Stimulated activated CD8-positive, alpha-beta memory T cell treated with anti-CD3 and anti-CD28 coated beads, Interleukin-12 subunit alpha, Interleukin-12 subunit beta, amount 100 ng/mL, for 4 hours (primary cell): ENCODE data around the gene ABLIM1.

Experiments
- DNase-seq: peaks from one replicate; pipeline ENCODE4 v3.0.0-alpha.2; 2020; ENCODE audit warnings: low read depth

ABLIM1 gene

DNA sequence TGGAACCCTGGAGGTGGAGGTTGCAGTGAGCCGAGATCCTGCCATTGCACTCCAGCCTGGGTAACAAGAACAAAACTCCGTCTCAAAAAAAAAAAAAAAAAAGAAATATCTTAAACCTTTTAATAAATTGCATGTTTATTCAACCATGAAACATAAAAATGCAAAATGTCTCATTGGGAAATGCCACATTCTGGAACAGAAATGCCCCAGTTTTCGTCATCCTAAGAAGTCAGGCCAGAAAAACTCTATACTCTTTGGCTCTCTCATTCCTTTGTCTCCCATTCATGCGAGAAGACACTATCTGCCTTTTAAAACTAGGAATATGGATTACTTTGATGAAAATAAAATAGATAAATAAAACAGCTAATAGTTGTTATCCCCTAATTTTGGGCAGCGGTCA lies 21.5 kb upstream of the ABLIM1 start:
- DNase-seq, result no peak

DNA sequence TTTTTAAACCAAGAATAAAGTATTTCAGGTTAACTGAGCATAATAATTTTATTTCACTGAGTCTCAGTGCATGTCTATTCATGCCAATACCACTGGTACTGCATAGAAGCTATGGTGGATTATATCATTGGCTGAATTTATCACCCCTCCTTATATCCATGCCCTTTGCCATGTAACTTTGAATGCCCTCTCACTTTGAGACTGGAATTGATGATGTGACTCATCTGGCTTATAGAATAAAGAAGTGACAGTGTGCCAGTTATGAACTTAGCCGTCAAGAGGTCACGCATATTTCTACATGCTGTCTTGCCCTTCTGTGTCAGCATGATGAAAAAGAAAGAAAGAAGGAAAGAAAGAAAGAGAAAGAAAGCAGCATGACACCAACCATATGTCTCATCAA lies 20.7 kb upstream of the ABLIM1 start:
- no peak for DNase-seq

DNA sequence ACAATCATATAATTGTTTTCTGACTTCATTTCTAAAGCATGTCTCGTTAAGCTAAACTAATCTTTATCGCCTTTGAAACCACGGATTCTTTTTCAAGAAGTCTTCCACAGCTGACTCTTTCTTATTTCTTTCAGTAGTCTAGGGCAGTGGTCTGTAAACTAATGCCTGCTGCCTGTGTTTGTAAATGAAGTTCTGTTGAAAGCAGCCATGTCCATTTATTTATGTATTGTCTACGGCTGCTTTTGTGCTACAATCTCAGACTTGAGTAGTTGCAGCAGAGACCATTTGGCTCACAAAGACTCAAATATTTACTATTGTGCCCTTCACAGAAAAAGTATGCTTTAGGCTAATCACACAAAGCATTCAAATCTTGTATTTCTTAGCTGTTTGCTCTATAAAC lies 20.3 kb upstream of the ABLIM1 start:
- no peak for DNase-seq

DNA sequence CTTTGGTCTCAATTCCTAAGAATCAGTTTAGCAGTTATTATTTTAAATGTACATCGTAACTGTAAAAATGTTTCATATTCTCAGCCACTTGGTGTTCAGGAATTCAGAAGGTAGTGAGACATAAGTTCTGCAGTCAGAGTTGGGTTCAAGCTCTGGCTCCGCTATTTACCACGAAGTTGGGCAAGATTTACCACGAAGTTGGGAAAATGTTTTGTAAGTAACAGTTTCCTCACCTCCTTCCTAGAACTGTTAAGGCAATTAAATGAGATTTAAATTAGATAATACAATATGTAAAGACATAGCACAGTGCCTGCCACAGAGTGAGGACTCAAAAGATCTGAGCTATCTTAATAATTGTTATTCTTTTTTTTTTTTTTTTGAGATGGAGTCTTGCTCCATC lies 16.3 kb upstream of the ABLIM1 start:
- DNase-seq, result no peak

DNA sequence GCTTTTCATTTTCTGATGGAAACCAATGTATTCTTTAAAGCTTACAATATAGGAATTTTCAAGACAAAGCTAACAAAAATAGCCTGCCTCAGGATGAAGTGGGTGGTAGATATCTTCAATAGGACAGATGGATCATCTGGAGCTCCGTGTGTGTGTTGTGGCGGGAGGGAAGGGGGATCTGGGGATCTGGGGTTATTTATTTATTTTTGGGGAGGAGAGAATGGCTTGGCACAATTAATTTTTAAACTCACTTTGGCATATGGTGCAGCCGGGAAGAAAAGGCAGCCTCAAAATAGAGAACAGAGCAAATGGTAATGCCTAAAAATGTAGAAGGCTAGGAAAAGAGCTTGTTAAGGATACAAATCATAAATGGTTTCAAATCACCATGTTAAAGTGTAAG lies 11.6 kb upstream of the ABLIM1 start:
- DNase-seq, result no peak

DNA sequence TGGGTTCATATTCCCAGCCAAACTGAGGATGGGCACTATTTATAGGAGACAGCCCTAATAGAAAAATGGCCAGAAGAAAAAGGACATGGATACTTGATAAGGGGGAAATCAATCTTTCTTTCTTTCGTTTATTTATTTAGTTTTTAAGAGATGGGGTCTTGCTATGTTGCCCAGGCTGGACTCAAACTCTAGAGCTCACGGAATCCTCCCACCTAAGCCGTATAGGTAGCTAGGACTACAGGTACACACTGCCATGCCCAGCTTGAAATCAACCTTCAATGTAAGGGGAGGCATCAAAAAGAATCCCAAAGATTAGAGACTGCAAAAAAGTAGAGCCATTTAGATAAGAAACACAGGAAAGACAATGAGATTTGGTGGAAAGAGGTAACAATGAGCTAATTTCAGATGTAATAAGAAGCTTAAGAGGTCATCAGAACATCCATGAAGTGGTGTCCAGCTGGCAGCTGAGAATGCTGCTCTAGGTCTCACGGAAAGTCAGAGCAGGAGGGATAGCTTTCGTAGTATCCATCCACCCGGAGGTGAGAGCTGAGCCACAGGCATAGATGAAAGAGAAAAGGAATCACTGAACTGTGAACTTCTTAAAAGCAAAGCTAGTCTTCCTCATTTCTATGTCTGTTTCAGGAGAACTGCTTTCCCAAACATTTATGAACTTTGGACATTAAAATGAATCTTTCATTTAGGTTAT lies 10.5 kb upstream of the ABLIM1 start:
- no peak for DNase-seq

DNA sequence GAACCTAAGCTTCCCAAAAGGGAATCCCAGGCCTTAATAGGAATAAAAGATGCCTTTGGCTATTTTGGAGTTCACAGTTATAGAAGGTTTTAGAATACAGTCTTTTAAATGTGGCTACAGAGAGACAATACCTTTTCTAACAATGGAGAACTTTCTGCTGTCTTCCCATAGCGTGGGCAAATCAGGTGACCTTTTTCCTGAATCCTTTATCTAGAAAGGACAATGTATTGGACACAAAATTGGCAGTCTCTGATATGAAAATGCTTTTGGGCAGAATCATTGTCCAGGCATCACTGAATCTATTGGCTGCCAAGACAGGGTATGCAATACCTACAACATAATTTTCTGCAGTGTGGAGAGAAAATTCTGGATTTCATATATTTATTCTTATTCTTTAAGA lies 7.8 kb upstream of the ABLIM1 start:
- no peak for DNase-seq

DNA sequence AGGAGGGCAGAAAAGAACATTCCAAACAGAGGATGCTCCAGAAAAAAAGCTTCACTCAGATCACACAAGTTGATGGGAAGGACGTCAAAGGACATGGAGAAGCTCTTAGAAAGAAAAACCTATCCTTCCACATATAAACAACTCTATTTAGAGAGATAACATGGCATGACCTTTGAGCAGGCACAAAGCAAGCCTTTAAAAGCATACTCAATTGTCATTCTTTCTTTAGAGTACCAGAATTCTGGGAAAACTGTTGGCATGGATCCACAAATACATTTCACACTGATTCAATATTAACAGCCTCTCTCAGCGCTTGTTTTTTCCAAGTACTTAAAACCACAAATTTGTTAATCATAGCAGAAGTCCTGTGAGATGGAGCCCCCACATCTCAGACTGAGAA lies 7.3 kb upstream of the ABLIM1 start:
- no peak for DNase-seq

DNA sequence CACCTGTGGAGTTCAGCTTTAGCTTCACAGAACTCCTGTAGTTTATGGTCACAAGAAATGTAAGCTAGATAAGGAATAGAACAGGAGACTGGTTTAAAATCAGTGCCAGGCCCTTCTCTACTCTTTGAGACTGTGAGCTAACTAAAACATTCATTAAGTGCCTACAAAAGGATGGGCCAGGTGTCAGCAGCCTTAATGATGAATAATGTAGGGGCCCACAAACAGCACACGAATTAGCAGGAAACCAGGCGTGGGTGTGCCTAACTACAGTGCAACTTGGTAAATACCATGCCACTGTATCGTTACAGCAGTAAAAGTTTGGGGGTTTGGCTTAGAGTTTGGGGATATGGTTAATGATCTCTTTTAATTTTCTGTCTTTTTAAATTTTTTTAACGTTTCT lies 6.1 kb upstream of the ABLIM1 start:
- no peak for DNase-seq

DNA sequence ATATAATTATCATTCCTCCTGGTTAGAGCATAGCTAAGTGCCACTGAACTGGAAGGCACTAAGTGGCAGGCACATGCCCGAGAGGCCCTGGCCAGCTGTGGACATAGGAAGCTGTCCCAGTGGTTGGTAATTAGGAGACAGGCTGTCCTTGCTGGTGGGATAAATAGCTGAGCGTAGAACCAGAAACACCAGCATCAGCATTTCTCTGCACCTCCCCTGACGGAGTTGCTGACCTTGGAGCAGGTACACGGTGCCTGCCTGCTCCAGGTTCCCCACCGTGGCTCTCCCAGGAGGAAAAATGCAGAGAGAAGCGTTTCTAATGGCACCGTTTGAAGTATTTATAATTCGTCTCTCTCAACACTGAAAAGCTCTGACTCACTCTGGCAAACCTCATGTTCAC lies 5.6 kb upstream of the ABLIM1 start:
- no peak for DNase-seq

DNA sequence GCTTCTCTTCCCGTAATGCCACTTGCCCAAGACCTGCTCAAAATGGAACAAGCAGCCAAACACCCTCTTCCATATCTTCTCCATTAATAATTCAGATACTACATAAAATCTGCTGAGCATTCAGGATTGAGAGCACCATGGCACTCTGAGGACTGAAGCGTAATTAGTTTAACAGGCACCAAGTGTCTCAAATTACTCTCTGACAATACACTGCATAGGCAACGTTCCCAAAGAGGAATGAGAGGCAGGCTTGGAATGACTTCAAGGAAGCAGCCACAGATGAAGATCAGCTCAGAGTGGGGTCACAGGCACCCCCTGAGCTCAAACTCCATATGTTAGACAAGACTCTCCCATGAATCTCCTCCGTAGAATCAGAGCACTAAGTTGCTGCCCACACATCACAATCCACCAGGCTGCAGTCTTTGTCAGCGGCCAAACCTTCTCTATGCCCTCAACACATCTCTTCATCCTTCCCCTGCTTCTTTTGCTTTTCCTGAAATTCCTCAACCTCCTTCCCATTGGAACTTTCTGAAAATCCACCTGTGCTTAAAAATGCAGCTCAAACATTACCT lies 4.7 kb upstream of the ABLIM1 start:
- no peak for DNase-seq

DNA sequence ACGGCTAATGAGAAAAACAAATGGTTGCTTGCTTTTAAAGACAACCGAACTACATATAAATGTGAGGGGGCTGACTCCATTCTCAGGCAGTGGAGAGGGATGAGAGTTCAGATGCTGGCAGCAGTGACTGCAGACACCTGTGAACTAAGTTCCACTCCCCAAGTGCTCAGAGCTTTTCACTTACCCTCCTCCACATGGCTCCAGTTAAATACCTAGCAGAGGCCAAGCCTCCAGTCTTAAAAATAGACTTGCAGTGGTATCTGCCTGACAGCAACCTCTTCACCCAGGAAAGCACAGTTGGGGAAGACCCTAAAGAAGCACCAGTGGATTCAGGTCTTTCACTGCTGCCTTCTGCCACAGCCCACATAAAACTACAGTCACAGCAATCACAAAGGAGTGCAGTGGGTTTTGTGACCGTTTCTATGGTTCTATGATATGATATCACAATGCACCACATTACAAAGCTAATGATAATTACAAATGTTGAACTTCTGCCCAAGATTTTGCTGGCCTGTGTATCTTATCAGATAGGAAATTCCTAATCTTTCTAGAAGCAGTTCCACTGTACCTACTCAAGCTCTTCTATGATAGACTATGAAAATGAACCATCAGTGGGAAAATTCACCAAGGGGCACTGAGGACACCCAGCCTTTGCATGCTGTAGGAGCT lies 3.3 kb upstream of the ABLIM1 start:
- no peak for DNase-seq

DNA sequence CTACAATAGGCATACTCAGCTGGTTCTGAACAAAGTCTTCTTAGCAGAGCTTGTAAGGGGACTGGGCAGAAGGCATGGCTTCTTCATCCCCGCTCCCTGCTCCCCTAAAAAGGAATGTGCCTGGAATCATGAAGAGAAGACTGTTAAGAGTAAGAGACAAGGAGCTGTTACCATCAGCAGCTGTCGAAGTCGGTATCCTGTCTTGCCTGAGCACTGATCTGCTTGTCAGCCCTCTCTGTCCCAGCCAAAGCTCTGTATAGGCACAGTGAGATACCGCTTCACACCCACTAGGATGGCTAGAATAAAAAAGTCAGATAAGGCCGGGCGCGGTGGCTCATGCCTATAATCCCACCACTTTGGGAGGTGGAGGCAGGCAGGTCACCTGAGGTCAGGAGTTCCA lies 2.4 kb downstream of the ABLIM1 start:
- DNase-seq, result no peak

DNA sequence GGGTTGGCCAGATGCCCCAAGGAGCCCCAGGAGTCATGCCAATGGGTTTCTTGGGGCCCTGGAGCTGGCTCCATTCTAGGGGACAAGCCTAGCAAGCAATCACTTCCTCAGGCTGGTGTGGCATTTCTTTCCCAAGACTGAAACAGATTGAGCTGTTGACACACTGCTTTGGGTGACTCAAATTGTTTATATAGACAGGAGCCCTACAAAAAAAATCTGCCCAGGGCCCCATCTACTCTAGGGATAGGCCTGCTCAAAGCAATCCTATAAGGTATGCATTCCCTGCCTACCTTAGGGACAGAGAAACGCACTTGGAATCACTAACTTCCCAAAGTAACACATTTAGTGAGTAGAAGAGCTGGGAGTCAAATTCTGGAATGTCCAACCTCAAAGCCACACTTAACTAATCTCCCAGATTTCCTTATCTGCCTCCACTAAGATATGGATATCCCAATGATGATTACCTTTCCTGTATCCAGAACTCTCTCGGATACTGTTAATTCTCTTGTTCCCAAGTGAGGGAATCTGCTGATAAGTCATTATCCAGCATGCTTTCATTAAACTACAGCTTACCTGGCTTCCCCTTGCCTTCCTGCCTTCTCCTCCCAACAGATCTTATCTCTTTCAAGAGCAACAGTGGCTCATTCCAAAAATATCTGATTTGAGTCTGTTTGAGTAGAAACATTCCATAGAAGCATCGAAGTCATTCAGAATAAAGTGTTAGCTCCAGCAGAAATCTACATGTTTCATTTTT lies 3.1 kb downstream of the ABLIM1 start:
- DNase-seq, result no peak

DNA sequence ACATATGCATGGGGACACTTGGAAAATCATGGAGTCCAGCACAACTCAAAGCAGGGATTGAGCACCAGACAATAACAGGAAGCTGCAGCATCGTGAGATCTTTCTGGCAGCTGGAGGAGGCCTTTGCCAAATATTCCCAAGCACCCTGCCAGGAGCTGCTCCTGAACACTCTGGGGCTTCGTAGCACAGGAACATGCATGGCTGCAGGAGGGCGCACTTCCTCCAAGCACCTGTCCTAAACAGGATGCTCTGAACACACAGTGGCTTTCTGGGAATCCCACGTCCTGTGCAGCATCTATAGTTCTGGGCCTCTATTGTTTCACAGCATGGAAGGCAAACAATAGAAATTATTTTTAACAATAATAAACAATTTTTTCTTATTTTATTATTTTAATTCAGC lies 4.1 kb downstream of the ABLIM1 start:
- DNase-seq, result no peak

DNA sequence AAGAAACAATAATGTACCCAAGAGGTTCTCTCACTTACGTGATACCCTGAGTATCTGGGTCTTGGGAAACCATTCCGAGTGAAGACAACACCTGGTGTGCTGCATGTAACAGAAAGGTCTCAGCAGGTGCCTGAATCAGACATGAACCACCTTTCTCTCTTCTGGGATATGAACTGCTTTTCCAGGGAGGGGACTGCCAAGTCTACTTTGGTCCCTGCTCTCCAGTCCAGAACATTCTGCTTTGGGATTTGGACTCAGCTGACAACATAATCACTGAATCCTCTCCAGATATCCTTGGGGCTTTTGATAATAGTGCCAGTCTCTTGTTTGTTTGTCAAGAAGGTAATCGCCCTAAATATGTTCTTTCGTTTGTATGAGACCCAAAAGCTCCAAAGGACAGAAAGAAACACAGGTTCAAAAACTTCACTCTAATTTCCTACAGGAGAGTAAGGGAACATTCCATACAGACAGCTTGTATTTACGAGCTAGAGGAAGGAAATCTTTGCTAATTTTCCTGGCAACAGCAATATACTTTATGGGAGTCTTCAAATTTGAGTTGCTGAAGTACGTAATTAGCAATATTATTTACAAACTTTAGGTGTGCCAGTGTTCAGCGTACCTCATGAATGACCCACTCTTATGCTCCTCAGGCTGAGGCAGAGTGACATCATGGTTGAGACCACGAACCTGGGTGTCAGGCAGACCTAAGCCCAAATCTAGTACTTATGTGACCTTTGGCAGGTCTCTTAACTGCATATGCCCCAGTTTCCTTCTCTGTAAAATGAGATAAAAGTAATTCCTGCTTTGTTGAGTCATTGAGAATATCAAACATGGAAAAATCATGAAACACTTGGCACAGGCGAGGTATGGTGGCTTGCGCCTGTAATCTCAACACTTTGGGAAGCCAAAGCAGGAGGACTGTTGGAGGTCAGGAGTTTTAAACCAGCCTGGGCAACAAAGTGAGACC lies 5.4 kb downstream of the ABLIM1 start:
- DNase-seq, result no peak

DNA sequence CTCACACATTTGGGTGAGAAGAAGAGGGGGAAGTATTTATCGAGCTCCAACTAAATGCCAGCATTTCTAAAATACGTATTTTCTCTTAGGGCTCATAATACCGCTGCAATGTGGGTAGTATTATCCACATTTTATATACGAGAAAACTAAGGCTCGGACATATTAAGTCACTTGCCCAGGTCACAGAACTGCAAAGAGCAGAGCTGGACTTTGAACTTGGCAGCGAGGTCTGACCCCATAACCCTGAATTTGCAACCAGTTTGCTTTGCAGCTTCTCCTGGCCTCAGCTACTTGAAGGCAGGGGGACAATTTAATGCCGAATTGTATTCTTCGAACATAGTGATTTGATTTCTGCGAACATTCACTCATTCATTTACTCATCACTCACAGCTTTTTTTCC lies 7.2 kb downstream of the ABLIM1 start:
- no peak for DNase-seq

DNA sequence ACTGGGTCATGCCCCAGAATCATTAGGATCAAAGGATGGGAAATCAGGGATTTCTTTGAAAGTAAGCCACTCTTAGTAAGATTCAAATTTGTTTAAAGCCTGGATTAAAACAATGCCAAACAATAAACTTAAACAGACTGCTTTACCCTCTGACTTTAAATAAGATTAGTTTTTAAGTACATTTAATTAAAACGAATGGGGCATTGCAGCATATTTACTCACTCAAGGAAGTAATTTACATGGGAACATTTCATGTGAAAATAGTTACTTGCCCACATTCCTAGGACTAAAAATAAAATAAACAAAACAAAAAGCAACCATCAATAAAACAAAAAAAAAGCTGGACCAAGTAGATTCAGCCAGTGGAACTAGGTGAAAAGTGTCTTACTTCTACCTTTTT lies 7.8 kb downstream of the ABLIM1 start:
- no peak for DNase-seq

DNA sequence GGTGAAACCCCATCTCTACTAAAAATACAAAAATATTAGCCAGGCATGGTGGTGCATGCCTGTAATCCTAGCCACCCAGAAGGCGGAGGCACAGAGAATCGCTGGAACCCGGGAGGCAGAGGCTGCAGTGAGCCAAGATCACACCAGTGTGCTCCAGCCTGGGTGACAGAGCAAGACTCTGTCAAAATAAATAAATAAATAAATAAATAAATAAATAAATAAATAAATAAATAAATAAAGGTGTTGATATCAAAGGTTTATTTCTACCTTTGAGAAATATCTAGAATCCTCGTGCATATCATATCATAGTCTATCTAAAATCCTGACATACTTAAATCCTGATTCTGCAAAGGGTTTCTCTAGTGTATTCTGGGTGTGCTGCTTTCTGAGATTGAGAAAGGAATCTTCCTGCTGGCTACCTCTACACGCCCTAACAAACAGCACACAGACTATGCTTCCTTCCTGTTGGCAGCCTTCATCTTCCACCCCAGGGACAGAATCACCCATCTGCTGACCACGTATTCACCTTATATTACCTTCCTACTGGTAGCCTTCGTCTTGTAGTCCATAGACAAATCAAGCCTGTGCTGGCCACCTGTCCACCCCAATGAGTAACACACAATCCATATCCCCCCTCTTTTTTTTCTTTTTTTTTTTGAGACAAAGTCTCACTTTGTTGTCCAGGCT lies 8.7 kb downstream of the ABLIM1 start:
- no peak for DNase-seq

DNA sequence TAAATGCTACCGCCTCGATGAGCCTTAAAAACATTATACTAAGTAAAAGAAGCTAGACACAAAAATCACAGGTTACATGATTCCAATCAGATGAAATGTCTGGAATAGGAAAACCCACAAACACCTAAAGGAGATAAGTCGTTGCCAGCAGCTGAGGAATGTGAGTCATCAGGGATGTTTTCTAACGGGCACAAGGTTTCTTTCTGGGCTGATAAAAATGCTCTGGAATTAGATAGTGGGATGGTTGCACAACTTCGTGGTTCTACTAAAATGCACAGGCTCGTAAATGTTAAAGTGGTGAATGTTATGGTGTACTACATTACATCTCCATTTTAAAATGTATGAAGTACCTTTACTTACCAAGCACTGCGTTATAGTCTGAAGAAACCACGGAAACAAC lies 9.7 kb downstream of the ABLIM1 start:
- no peak for DNase-seq

DNA sequence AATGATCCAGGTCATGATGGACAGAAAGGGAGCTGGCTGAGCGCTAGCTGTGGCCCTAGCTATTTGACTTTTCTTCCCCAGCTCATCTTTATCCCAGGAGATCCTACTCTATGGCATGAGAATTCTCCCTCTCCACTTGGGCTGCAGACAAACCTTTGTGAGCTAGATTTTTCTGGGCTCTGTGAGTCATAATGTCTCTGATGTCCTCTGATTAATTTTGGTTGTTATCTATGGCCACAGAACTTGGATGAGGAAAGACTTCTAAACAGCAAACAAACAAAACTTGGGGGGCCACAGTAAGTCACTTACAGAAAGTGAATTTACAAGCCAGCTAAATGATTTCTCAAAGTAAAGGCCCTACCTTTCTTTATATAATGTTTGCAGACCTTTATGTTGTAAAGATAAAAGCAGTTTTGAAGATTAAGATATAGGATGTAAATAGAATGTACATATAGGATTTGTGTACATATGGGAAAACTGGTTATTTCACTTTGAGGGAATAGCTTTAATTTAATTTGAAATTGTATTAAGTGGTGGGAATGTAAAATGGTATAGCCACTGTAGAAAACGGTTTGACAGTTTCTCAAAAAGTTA lies 10.4 kb downstream of the ABLIM1 start:
- DNase-seq, result no peak
